Neural progenitor cell (in vitro differentiated cells): ENCODE results near the gene INS. TPM values are rescaled to one million over a fixed set of nuclear protein-coding genes. Genes with fewer than 3 reads are reported as not detected.

Source experiments
- DNase-seq: peaks from one replicate; pipeline ENCODE4 v3.0.0-alpha.2; 2016; ENCODE audit warnings: low spot score
- H2AFZ ChIP-seq: fragments of 200-600 bp; sonication (generic); replicated peaks from 2 replicates; pipeline ENCODE4 v1.6.1; 2016; ENCODE audit warnings: antibody characterized with exemption
- H3F3A ChIP-seq: fragments of 200-600 bp; sonication (generic); 2 replicates; pipeline ENCODE4 v1.6.1; 2016; ENCODE audit warnings: antibody characterized with exemption, low read depth
- H3K27ac ChIP-seq: fragments of 200-600 bp; sonication (generic); 2 replicates; pipeline ENCODE4 v1.5.1; 2016; ENCODE audit warnings: mild to moderate bottlenecking
- H3K27me3 ChIP-seq: fragments of 200-600 bp; sonication (generic); 2 replicates; pipeline ENCODE4 v1.6.1; 2016; ENCODE audit warnings: mild to moderate bottlenecking, moderate library complexity
- H3K36me3 ChIP-seq: fragments of 200-600 bp; sonication (generic); 2 replicates; pipeline ENCODE4 v1.5.1; 2016
- H3K4me1 ChIP-seq: fragments of 200-600 bp; sonication (generic); 2 replicates; pipeline ENCODE4 v1.6.1; 2016; ENCODE audit warnings: mixed run types
- H3K4me2 ChIP-seq: fragments of 200-600 bp; sonication (generic); 2 replicates; pipeline ENCODE4 v1.6.1; 2016
- H3K4me3 ChIP-seq: fragments of 200-600 bp; sonication (generic); 2 replicates; pipeline ENCODE4 v1.5.1; 2016
- H3K79me2 ChIP-seq: fragments of 200-600 bp; sonication (generic); 2 replicates; pipeline ENCODE4 v1.6.1; 2016; ENCODE audit warnings: low read depth
- H3K9ac ChIP-seq: fragments of 200-600 bp; sonication (generic); 2 replicates; pipeline ENCODE4 v1.6.1; 2016
- H3K9me3 ChIP-seq: fragments of 200-600 bp; sonication (generic); 2 replicates; pipeline ENCODE4 v1.5.1; 2016; ENCODE audit warnings: low read depth
- H4K20me1 ChIP-seq: fragments of 200-600 bp; sonication (generic); 2 replicates; pipeline ENCODE4 v1.6.1; 2016; ENCODE audit warnings: low read depth
- H3K27ac Mint-ChIP-seq: 3 replicates; pipeline ENCODE4 v1.8.0; 2021; ENCODE audit warnings: mixed read lengths
- H3K27me3 Mint-ChIP-seq: 2 replicates; pipeline ENCODE4 v1.8.0; 2022; ENCODE audit warnings: low read depth, mild to moderate bottlenecking, inconsistent platforms, moderate library complexity, mixed read lengths; ENCODE audit not compliant: insufficient read depth
- H3K36me3 Mint-ChIP-seq: 3 replicates; pipeline ENCODE4 v1.8.0; 2021; ENCODE audit warnings: mixed read lengths
- H3K4me1 Mint-ChIP-seq: 3 replicates; pipeline ENCODE4 v1.8.0; 2021; ENCODE audit warnings: mixed read lengths
- H3K4me3 Mint-ChIP-seq: 3 replicates; pipeline ENCODE4 v1.8.0; 2021; ENCODE audit warnings: mild to moderate bottlenecking, moderate library complexity, mixed read lengths
- H3K9me3 Mint-ChIP-seq: 3 replicates; pipeline ENCODE4 v1.8.0; 2020; ENCODE audit warnings: mixed read lengths
- CTCF ChIP-seq: fragments of 200-600 bp; sonication (generic); IDR thresholded peaks from 2 replicates; pipeline ENCODE4 v1.5.1; 2017; ENCODE audit warnings: antibody characterized with exemption, mild to moderate bottlenecking
- EZH2 ChIP-seq: fragments of 200-600 bp; sonication (generic); IDR thresholded peaks from 2 replicates; pipeline ENCODE4 v1.6.1; 2017; ENCODE audit warnings: antibody characterized with exemption, mild to moderate bottlenecking, moderate library complexity
- EZH2phosphoT487 ChIP-seq: fragments of 200-600 bp; sonication (generic); IDR thresholded peaks from 2 replicates; pipeline ENCODE4 v1.6.1; 2017; ENCODE audit warnings: antibody characterized with exemption
- total RNA-seq: library from RNA; depleted of rRNA; stranded (reverse); fragments of >200 nt; gene quantifications from 2 replicates; pipeline ENCODE4 v1.2.3, GENCODE V29; 2015; ENCODE audit warnings: low replicate concordance

Gene INS
- total RNA-seq, 1 donor from 2014 or later = not detected

GRCh38 chr11:2209370-2209801 is 48.4 kb upstream of the INS start:
- Mint-ChIP-seq H3K4me3 (no peak overlapping the region), H3K9me3 (no peaks in the 10 kb centered on the region), H3K27ac (peak overlapping the region; percentile 53), H3K27me3 (peaks cover 11% of the 10 kb centered on the region), H3K36me3 (no peaks in the 10 kb centered on the region), H3K4me1 (peaks cover 44% of the 10 kb centered on the region)
- H3K79me2 ChIP-seq = no peaks in the 10 kb centered on the region
- H3K4me1 ChIP-seq = peaks cover 43% of the 10 kb centered on the region
- H4K20me1 ChIP-seq = no peaks in the 10 kb centered on the region
- H3K36me3 ChIP-seq = no peaks in the 10 kb centered on the region
- no peak overlapping the region for H3K4me2 ChIP-seq
- H3K9ac ChIP-seq = no peak overlapping the region
- H3F3A ChIP-seq = peaks cover 7% of the 10 kb centered on the region
- no peaks in the 10 kb centered on the region for H3K9me3 ChIP-seq
- DNase-seq = no peak
- TF ChIP-seq CTCF (no peak), EZH2phosphoT487 (no peak), EZH2 (no peak)
- H3K27me3 ChIP-seq = peaks cover 3% of the 10 kb centered on the region
- H3K27ac ChIP-seq = no peak overlapping the region
- no peak overlapping the region for H2AFZ ChIP-seq
- no peak overlapping the region for H3K4me3 ChIP-seq

DNA sequence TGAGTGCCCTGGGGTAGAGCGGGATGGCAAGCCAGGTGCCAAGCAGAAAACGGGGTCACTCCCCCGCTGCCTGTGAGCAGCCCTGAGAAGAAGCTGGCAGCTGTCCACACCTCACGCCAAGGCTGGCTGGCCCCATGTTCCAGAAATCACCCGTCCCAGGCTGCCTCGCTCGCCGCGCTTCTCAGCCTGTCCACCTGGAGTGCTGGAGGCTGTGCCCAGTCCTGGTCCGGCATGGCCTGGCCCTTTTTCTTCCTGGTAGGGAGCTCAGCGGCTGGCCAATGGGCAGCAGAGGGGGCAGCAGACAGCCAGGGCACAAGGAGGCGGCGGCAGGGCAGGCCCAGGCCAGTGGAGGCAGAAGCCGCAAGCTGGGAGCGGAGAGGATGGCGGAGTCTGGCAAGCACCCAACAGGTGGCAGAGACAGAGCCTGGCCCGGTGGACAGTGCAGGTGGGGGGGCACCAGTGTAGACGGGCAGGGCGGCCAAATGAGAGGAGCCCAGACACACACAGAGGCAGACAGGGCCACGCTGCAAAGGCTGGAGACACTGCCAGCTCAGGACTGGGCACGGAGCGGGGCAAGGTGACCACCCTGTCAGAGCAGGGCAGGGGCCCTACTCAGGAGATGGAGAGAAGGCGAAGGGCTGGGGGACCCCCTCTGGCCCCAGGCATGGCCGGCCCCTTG is 47.8 kb upstream of the INS start:
- H3K4me1 ChIP-seq = peaks cover 37% of the 10 kb centered on the region
- H3K79me2 ChIP-seq = no peaks in the 10 kb centered on the region
- peak overlapping the region; percentile 62 for H3K4me3 Mint-ChIP-seq
- no peak overlapping the region for H2AFZ ChIP-seq
- no peaks in the 10 kb centered on the region for H3K9me3 ChIP-seq
- no peaks in the 10 kb centered on the region for H3K36me3 Mint-ChIP-seq
- H3K27ac Mint-ChIP-seq = no peak overlapping the region
- no peak overlapping the region for H3K9ac ChIP-seq
- TF ChIP-seq EZH2 = no peak
- TF ChIP-seq CTCF = peak; percentile 11
- peaks cover 39% of the 10 kb centered on the region for H3K4me1 Mint-ChIP-seq
- peaks cover 7% of the 10 kb centered on the region for H3F3A ChIP-seq
- H3K27me3 Mint-ChIP-seq = peaks cover 11% of the 10 kb centered on the region
- H3K36me3 ChIP-seq = no peaks in the 10 kb centered on the region
- H4K20me1 ChIP-seq = no peaks in the 10 kb centered on the region
- peaks cover 3% of the 10 kb centered on the region for H3K27me3 ChIP-seq
- H3K27ac ChIP-seq = no peak overlapping the region
- H3K4me2 ChIP-seq = no peak overlapping the region
- no peak overlapping the region for H3K4me3 ChIP-seq
- no peaks in the 10 kb centered on the region for H3K9me3 Mint-ChIP-seq
- DNase-seq = peak; percentile 32

- no peaks in the 10 kb centered on the region for H3K79me2 ChIP-seq
- no peak overlapping the region for H2AFZ ChIP-seq
- no peak overlapping the region for H3K4me2 ChIP-seq
- H3K4me1 Mint-ChIP-seq = peaks cover 32% of the 10 kb centered on the region
- peak overlapping the region; percentile 62 for H3K4me3 Mint-ChIP-seq
- peaks cover 29% of the 10 kb centered on the region for H3K4me1 ChIP-seq
- no peaks in the 10 kb centered on the region for H4K20me1 ChIP-seq
- no peak for DNase-seq
- no peak overlapping the region for H3K4me3 ChIP-seq
- H3K9me3 Mint-ChIP-seq = no peaks in the 10 kb centered on the region
- no peak overlapping the region for H3K27ac ChIP-seq
- peaks cover 3% of the 10 kb centered on the region for H3K27me3 ChIP-seq
- H3K36me3 ChIP-seq = no peaks in the 10 kb centered on the region
- no peak overlapping the region for H3K9ac ChIP-seq
- TF ChIP-seq EZH2phosphoT487 (no peak), CTCF (no peak), EZH2 (no peak)
- peak overlapping the region; percentile 90 for H3K27ac Mint-ChIP-seq
- no peaks in the 10 kb centered on the region for H3K36me3 Mint-ChIP-seq
- H3F3A ChIP-seq = peaks cover 7% of the 10 kb centered on the region
- H3K9me3 ChIP-seq = no peaks in the 10 kb centered on the region
- H3K27me3 Mint-ChIP-seq = peaks cover 11% of the 10 kb centered on the region
These were observed 47.0 kb upstream of the INS start for GRCh38 chr11:2207773-2208621.
